LNCAP (cell line): ENCODE results near the gene YDJC.

Source experiments
- CTCF ChIP-seq: fragments of 450-650 bp; IDR thresholded peaks from 2 replicates; pipeline ENCODE4 v1.5.1; 2017; ENCODE audit warnings: mild to moderate bottlenecking

The YDJC gene

GRCh38 chr22:21624120-21624879 is 5.5 kb downstream of the YDJC start:
- peak; percentile 74 for TF ChIP-seq CTCF

DNA sequence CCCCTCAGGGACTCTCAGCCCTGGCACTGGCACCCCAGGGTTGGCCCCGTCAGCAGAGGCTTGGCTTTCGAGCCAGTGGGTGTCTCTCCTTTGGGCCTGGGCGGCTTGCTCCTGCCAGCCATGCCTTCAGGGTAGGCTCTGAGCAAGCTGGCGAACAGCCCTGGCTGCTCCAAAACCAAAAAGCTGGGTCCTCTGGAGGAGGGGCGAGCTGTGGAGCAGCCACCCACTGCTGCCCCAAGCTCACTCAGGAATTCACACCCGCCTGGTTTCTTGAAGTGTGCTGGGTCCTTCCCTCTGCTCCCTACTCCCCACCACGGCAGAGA is 6.2 kb downstream of the YDJC start:
- no peak for TF ChIP-seq CTCF

DNA sequence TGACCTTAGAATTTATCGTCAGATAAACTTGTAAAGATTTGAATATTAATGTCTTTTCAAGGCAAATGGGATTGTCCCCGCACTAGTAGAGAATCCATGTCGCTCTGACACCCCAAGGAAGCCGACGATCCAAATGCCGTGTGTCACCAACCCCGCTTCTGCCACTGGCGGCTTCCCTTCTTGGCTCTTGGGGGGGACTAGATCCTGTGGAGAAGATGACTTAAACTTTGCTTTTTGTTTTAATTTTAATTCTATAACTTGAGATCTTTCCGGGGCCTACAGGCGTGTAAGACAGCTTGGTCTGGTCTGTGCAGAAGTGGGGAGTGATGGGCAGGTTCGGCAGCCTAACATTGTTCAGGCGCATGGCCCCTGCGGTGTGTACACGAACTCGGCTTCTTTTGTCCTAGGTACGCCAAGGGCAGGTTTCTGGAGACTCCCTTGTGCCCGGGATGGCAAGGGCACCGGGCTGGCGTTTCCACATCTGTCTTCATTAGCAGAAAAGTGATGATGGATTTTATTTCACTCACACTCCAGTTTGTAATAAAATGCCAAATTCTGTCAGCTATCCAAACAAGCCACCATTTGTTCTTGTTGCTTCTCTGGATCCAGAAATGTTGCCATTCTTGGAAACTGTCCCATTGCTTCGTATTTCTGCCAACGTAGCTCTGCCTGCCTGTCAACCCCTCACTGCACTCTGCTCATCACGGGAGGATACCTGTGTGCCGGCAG is 6.7 kb downstream of the YDJC start:
- no peak for TF ChIP-seq CTCF

- no peak for TF ChIP-seq CTCF
These were observed 7.6 kb downstream of the YDJC start for GRCh38 chr22:21622011-21622918.

DNA sequence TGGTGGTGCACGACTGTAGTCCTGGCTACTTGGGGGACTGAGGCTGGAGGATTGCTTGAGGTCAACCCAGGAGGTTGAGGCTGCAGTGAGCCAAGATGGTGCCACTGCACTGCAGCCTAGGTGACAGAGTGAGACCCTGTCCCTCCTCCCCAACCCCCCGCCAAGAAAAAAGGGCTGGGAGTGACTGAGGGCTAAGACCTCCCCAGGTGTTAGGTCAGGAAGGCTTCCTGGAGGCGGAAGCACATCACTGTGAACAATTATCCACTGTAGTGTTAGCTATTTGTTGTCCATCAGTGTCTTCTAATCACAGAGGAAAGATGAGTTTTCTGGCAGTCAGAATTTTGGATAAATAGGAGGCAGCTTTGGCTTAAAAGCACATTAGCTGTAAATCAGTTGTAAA is 8.8 kb downstream of the YDJC start:
- no peak for TF ChIP-seq CTCF

DNA sequence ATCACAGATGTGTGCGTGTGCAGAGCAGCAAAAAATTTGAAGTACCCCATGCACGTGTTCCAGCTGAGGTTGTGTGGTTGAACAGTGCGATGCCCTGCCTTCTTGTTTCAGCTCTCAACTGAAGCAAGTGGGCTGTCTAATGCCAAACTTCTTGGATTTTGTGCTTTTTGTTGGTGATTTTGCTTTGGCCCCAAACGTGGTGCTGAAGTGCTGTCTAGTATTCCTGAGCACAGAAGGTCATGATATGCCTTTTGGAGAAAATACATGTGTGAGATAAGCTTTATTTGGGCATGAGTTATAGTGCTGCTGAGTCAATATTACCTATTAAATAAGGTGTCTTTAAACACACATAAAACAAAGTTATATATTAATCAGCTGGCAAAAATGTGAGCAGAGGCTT is 14.1 kb downstream of the YDJC start:
- no peak for TF ChIP-seq CTCF

- no peak for TF ChIP-seq CTCF
These were observed 16.1 kb downstream of the YDJC start for GRCh38 chr22:21613553-21614233.
